Endodermal cell (in vitro differentiated cells): Measurements from ENCODE around the gene TGFB1. TPM values are rescaled to one million over a fixed set of nuclear protein-coding genes. Genes with fewer than 3 reads are reported as not detected.
"Not testable (repeated sequence)": the region's sequence is repeated elsewhere in the genome, so short reads cannot be mapped to it uniquely, and the experiment has no call there.

Experiments
- DNase-seq: peaks from one replicate; pipeline ENCODE4 v3.0.0-alpha.2; 2017
- H3K27ac ChIP-seq: 2 replicates; pipeline ENCODE4 v1.5.1; 2013; ENCODE audit warnings: mild to moderate bottlenecking, low read depth, low read length, moderate library complexity
- H3K27me3 ChIP-seq: 2 replicates; pipeline ENCODE4 v1.6.1; 2013; ENCODE audit warnings: mild to moderate bottlenecking, low read length, moderate library complexity; ENCODE audit not compliant: insufficient read depth, control insufficient read depth, poor library complexity, severe bottlenecking
- H3K36me3 ChIP-seq: 2 replicates; pipeline ENCODE4 v1.7.0; 2013; ENCODE audit warnings: mild to moderate bottlenecking, low read length, moderate library complexity; ENCODE audit not compliant: control insufficient read depth, insufficient read depth
- H3K4me1 ChIP-seq: one replicate; pipeline ENCODE4 v1.7.0; 2013; ENCODE audit warnings: low read length; ENCODE audit not compliant: control insufficient read depth, insufficient read depth
- H3K4me3 ChIP-seq: 2 replicates; pipeline ENCODE4 v1.5.1; 2013; ENCODE audit warnings: mild to moderate bottlenecking, low read length, moderate library complexity
- H3K9ac ChIP-seq: 2 replicates; pipeline ENCODE4 v1.6.1; 2013; ENCODE audit warnings: mild to moderate bottlenecking, low read length, moderate library complexity; ENCODE audit not compliant: poor library complexity, severe bottlenecking; ENCODE audit errors: extremely low read depth
- H3K9me3 ChIP-seq: 2 replicates; pipeline ENCODE4 v1.6.1; 2013; ENCODE audit warnings: mild to moderate bottlenecking, low read length, moderate library complexity; ENCODE audit not compliant: control insufficient read depth
- H3K27ac Mint-ChIP-seq: 2 replicates; pipeline ENCODE4 v1.8.0; 2020; ENCODE audit warnings: mixed read lengths
- H3K27me3 Mint-ChIP-seq: 2 replicates; pipeline ENCODE4 v1.8.0; 2021; ENCODE audit warnings: mild to moderate bottlenecking, mixed read lengths; ENCODE audit not compliant: insufficient read depth
- H3K36me3 Mint-ChIP-seq: 2 replicates; pipeline ENCODE4 v1.8.0; 2020; ENCODE audit warnings: low read depth, mixed read lengths
- H3K4me1 Mint-ChIP-seq: 2 replicates; pipeline ENCODE4 v1.8.0; 2020; ENCODE audit warnings: mixed read lengths
- H3K4me3 Mint-ChIP-seq: 2 replicates; pipeline ENCODE4 v1.8.0; 2020; ENCODE audit warnings: mild to moderate bottlenecking, moderate library complexity, mixed read lengths
- H3K9me3 Mint-ChIP-seq: 2 replicates; pipeline ENCODE4 v1.8.0; 2020; ENCODE audit warnings: mild to moderate bottlenecking, mixed read lengths
- CTCF ChIP-seq: fragments of 200-600 bp; sonication (generic); conservative IDR thresholded peaks from 2 replicates; pipeline ENCODE4 v1.5.0; 2021; ENCODE audit warnings: antibody characterized with exemption, mild to moderate bottlenecking
- WGBS, 2 experiments: methylation state at CpG; one replicate each; pipeline versions ENCODE4 v1.1.5 to v1.1.7; 2013; ENCODE audit warnings: missing lambda C conversion rate in 2 of 2, mixed read lengths in 1 of 2; ENCODE audit not compliant: insufficient coverage in 1 of 2, insufficient read length in 1 of 2; 5-methylcytosine and 5-hydroxymethylcytosine counted together
- total RNA-seq, 2 donors: library from RNA; stranded (reverse); fragmentation: NEBNext Ultra II Directional in 1 of 2; extraction: Animal tissue kit (Norgen Biotek cat#: 25700) in 1 of 2; gene quantifications; 2 replicates in 1 of 2; 3 replicates in 1 of 2; pipeline ENCODE4 v1.2.1, GENCODE V29; 2021

The TGFB1 gene
- total RNA-seq, 2 donors from 2014 or later: 56.3 to 60.1 TPM

DNA sequence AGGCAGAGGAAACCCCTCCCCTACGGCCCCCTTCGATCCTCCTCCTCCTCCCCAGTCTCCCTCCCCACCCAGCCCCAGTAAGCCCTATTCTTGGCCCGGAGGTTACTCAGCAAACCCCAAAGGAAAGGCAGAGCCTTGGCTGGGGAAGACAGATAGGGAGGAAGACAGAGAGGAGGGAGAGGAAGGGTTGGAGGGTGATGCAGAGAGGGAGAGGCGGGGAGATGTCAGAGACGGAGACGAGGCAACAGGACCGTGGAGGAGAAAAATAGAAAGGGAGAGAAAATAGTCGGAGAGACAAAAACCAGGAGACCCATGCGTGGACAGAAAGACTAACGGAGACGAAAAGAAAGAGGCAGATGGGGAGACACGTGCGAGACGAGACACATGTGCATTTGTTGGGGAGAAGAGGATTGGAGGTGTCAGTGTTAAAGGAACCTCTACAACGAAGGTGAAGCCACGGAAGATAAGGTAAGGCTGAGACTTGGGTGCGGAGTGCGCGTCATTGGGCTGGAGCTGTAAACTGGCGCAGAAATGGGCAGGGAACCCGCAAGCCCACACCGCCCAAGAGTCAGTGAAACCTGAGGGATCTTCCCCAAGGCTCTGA lies 2.9 kb downstream of the TGFB1 start:
- Mint-ChIP-seq H3K4me1 (peaks cover 14% of the 10 kb centered on the region), H3K27ac (no peak overlapping the region), H3K4me3 (peak overlapping the region; percentile 79), H3K9me3 (no peaks in the 10 kb centered on the region), H3K36me3 (peaks cover 24% of the 10 kb centered on the region), H3K27me3 (peaks cover 13% of the 10 kb centered on the region)
- no peak for TF ChIP-seq CTCF
- Histone ChIP-seq H3K27me3 (no peaks in the 10 kb centered on the region), H3K9ac (no peak overlapping the region), H3K27ac (no peak overlapping the region), H3K36me3 (peaks cover 30% of the 10 kb centered on the region), H3K4me1 (no peaks in the 10 kb centered on the region), H3K9me3 (no peaks in the 10 kb centered on the region), H3K4me3 (peak overlapping the region; percentile 92)
- WGBS, 2 experiments: 14 to 15% methylated on average over 12 to 20 of the region's 22 CpGs
- DNase-seq: no peak

GRCh38 chr19:41346916-41347315 lies 6.8 kb downstream of the TGFB1 start:
- H3K36me3 Mint-ChIP-seq: peaks cover 47% of the 10 kb centered on the region
- H3K36me3 ChIP-seq: peaks cover 53% of the 10 kb centered on the region
- not testable (repeated sequence) for H3K27ac ChIP-seq, H3K9ac ChIP-seq, H3K9me3 Mint-ChIP-seq, H3K9me3 ChIP-seq, H3K4me1 ChIP-seq, H3K4me3 ChIP-seq, H3K27ac Mint-ChIP-seq, H3K4me1 Mint-ChIP-seq, H3K4me3 Mint-ChIP-seq, H3K27me3 ChIP-seq, DNase-seq, H3K27me3 Mint-ChIP-seq
- WGBS, 2 experiments: 86 to 91% methylated on average over 8 to 9 of the region's 9 CpGs

- no peak overlapping the region for H3K9ac ChIP-seq
- Mint-ChIP-seq H3K4me3 (no peak overlapping the region), H3K9me3 (no peaks in the 10 kb centered on the region), H3K36me3 (peaks cover 58% of the 10 kb centered on the region), H3K4me1 (no peaks in the 10 kb centered on the region), H3K27ac (no peak overlapping the region), H3K27me3 (no peaks in the 10 kb centered on the region)
- H3K27me3 ChIP-seq: no peaks in the 10 kb centered on the region
- H3K4me1 ChIP-seq: no peaks in the 10 kb centered on the region
- H3K4me3 ChIP-seq: no peak overlapping the region
- 100% methylated on average over 2 of the region's 2 CpGs for WGBS, 2 experiments
- H3K36me3 ChIP-seq: peaks cover 66% of the 10 kb centered on the region
- TF ChIP-seq CTCF: no peak
- H3K27ac ChIP-seq: no peak overlapping the region
- no peak for DNase-seq
- no peaks in the 10 kb centered on the region for H3K9me3 ChIP-seq
These were observed 9.6 kb downstream of the TGFB1 start for GRCh38 chr19:41344162-41344561.
